Stimulated activated CD8-positive, alpha-beta memory T cell treated with anti-CD3 and anti-CD28 coated beads, Interleukin-7, amount 100 ng/mL, for 24 hours (primary cell): ENCODE measurements around the gene FADS2.

Experiments used
- DNase-seq: peaks from one replicate; pipeline ENCODE4 v3.0.0-alpha.2; 2020; ENCODE audit warnings: low read depth

FADS2 gene

GRCh38 chr11:61847914-61848581 lies 19.9 kb downstream of the FADS2 start:
- DNase-seq: no peak

- DNase-seq: no peak
Observed at GRCh38 chr11:61848631-61849030, 20.5 kb downstream of the FADS2 start.

DNA sequence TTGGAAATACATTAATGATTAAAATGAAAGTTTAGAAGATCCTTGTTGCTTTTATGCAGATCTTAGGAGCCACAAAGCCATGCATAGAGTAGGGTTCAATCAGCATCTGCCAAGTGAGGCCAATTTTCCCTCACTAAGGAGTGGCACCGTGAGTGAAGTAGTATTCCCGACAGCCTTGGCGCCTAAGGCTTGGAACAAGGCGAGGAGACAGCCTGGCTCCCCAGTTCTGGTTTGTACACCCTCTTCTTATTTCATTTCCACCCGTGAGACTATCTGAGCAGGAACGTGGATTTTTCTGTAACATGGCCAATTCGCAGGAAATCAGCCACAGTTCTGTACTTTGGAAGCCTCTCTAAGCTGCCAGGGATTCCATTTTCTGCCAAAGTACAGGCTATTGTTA lies 22.6 kb downstream of the FADS2 start:
- no peak for DNase-seq

- no peak for DNase-seq
Observed at GRCh38 chr11:61851113-61851899, 23.2 kb downstream of the FADS2 start.

GRCh38 chr11:61851900-61852295 lies 23.8 kb downstream of the FADS2 start:
- DNase-seq: no peak

DNA sequence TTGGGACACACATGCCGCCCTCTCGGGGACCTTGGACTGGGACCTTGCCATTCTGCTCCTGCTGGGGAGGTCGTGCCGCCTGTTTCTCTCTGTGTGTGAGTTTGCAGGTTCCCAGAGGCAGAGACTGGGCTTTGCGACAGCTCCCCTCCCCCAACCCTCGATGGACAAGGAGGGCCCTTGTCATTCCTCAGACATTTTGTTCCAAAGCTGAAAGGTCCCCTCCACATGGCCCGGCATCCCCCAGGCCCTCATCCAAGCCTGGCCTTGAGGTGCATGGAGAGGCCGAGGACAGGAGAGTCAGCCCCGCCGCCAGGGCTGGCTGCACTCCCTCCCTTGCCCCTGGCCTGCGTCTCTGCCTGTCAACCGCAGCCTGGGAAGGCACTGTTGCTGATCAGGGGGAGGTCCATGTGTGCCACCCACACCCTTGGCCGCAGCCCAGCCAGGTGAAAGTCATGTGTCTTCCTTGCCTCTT lies 25.6 kb downstream of the FADS2 start:
- DNase-seq: no peak

DNA sequence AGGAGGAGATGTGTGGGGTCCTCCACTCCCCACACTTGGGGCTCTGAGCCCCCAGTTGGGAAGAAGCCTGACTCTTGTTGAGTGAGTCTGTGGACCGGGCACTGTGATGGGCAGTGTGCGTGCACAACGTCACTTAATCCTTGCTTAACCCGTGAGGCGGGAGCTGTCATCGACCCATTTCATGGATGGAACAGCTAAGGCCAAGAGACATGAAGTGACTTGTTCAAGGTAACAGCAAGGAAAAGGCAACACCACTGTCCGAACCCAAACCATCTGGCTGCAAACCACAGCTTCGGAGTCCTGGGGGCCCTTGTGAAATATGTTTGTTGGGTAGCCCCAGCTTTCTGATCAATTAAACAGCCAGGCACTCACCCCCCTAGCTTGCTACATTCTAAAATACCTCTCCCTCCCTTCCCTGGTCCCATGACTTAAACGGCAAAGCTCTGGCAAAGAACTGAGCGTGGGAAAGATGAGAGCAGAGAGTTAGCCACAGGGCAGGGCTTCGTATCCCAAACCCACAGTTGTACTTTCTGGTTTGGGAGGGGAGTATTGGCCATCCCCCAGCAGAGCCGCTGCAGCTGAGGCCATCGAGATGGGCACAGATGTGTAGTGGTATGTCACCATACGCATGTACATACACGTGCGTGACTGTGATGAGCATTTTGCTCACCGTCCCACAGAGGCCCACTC lies 26.3 kb downstream of the FADS2 start:
- DNase-seq: no peak

GRCh38 chr11:61854966-61855714 lies 27.0 kb downstream of the FADS2 start:
- DNase-seq: no peak

GRCh38 chr11:61855939-61856680 lies 28.0 kb downstream of the FADS2 start:
- DNase-seq: no peak

GRCh38 chr11:61860054-61860903 lies 32.2 kb downstream of the FADS2 start:
- DNase-seq: no peak

DNA sequence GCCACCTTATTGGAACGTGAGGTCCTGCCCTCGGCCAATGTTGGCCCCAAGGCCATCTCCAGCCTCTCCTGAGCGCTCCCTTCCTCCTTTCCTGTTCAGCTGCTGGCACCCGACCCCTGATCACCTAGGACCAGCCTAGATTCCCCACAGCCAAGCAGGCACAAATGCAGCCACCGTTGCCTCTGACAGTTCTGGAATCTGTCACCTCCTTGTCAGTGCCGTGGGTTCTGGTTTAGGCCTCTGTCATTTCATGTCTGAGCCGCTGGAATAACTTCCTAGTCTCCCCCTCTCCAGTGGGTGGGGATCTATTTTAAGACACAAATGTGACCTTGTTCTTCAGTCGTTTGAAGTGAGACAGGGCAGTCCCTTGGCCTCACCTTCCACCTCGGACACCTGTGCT lies 33.5 kb downstream of the FADS2 start:
- no peak for DNase-seq

DNA sequence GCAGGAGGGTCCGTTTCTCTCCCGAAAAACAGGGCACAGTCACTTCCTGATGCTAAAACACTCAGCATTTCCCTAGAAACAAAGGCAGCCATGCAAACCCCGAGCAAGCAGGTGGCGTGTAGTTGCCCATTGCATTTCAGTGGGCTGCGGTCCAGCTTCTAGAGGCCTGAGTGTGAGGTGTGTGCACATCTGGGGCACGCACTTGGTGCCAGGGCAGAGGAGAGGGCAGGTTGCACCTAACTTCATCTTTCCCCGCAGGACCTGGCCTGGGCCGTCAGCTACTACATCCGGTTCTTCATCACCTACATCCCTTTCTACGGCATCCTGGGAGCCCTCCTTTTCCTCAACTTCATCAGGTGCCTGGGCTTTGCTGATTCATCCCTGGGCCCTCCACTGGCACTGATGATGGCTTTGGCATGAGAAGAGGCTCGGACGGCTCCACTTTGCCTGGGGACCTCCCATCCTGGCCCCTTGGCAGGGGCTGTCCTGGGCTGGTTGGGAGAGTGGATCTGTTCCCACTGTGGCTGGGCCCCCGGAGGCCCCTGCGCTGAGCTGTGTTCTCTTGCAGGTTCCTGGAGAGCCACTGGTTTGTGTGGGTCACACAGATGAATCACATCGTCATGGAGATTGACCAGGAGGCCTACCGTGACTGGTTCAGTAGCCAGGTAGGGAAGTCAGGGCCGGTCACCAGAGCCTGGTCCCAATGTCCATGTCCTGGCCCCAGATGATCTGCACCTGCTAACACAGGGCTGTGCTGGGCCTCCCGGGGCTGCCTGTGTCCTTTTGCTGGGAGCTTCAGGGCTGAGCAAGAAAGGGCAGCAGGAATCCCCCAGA lies 34.8 kb downstream of the FADS2 start:
- DNase-seq: no peak

GRCh38 chr11:61863548-61864081 lies 35.5 kb downstream of the FADS2 start:
- no peak for DNase-seq

- DNase-seq: no peak
Observed at GRCh38 chr11:61864814-61865775, 37.0 kb downstream of the FADS2 start.

- no peak for DNase-seq
Observed at GRCh38 chr11:61866231-61866957, 38.3 kb downstream of the FADS2 start.

- DNase-seq: no peak
Observed at GRCh38 chr11:61866958-61867343, 38.9 kb downstream of the FADS2 start.
